ENCODE data around the gene MAEA. TPM values are rescaled to one million over a fixed set of nuclear protein-coding genes. Genes with fewer than 3 reads are reported as not detected.

Gene MAEA
- total and polyA plus RNA-seq, 9 of the 15 experiments (the other 6 are each of a cell fraction or from before 2014, with no cell fraction given) = 2.1 to 86.5 (median 45.0) TPM

GRCh38 chr4:1318488-1319213, 29.0 kb downstream of the MAEA start:
- no peak for FAIRE-seq
- Histone ChIP-seq H4K20me1 (replicated peaks; ENCODE audit: control insufficient read depth, insufficient read depth, low read length) (no peaks in the 10 kb centered on the region), H3K27ac (ENCODE audit: extremely low read depth, low read depth, low read length) (no peak overlapping the region), H3K4me3 (no peak overlapping the region), H3K79me2 (ENCODE audit: control insufficient read depth, insufficient read depth, low read length) (peaks cover 4% of the 10 kb centered on the region; the same call in 1 of the 3 replicates), H3K4me1 (replicated peaks in 1 of 2; ENCODE audit: control insufficient read depth in 2 of 2, insufficient read depth in 2 of 2, low read length in 2 of 2) (peaks cover 0 to 16% of the 10 kb centered on the region in 2 experiments; a peak in 1 of 5 replicates), H2AFZ (ENCODE audit: low read depth, low read length) (no peak overlapping the region), H3K9me3 (replicated peaks; ENCODE audit: control insufficient read depth, insufficient read depth, low read depth, low read length) (no peaks in the 10 kb centered on the region), H3K9ac (ENCODE audit: insufficient read depth in 1 of 2, low read depth in 2 of 2, low read length in 2 of 2) (peak overlapping the region in 1 of 2 experiments; percentile 52; a peak in 1 of 4 replicates), H3K27me3 (ENCODE audit: control insufficient read depth in 2 of 2, insufficient read depth in 2 of 2, low read length in 2 of 2) (no peaks in the 10 kb centered on the region), H3K36me3 (ENCODE audit: control insufficient read depth, insufficient read depth, low read length) (peaks cover 79% of the 10 kb centered on the region; the same call in 2 of the 3 replicates), H3K9me1 (ENCODE audit: control insufficient read depth, insufficient read depth, low read length) (no peaks in the 10 kb centered on the region), H3K4me2 (ENCODE audit: insufficient read depth, low read length) (no peak overlapping the region)
- peak; percentile 78 for ATAC-seq
- CTCF ChIA-PET (ENCODE audit: low intra/inter-chr PET ratio) = no interaction called here
- TF ChIP-seq MYC (IDR thresholded peaks at IDR 0.05; ENCODE audit: low read depth, low read length) (0 out of 2 replicates have a peak, but pooled peaks have one; percentile 27), MYC (CRISPR knock-in tag; IDR thresholded peaks at IDR 0.05; ENCODE audit: borderline replicate concordance, low read depth) (no peak), CTCF (IDR thresholded peaks at IDR 0.05 in 2 of 3, conservative IDR thresholded peaks at IDR 0.05 in 1 of 3; ENCODE audit: insufficient read depth in 2 of 3, low read depth in 1 of 3, low read length in 3 of 3) (peak; percentile 32 to 69 (median 56)), KHSRP (IDR thresholded peaks at IDR 0.05) (no peak), HDAC6 (IDR thresholded peaks at IDR 0.05; ENCODE audit: low read depth, low read length) (no peak), CTCFL (IDR thresholded peaks at IDR 0.05; ENCODE audit: borderline replicate concordance, insufficient read depth, low read depth, low read length, poor library complexity, severe bottlenecking) (peak; percentile 12)
- no TSS peak for BruUV-seq (replicated peaks)
- in situ Hi-C loops (cut with MboI) (no loop called here), intact Hi-C loops (cut with micrococcal nuclease) (no loop called here)
- peak; percentile 37 to 67 (median 59) for DNase-seq (ENCODE audit: extremely low read depth in 1 of 4, low spot score in 3 of 4)
- 86% methylated on average over 17 of the region's 18 CpGs for WGBS (ENCODE audit: insufficient coverage, low coverage, missing lambda C conversion rate)
- POLR2A ChIA-PET = interaction anchor here (0.6 to 1.2 kb wide), 3 partner anchors 9 to 172 kb away, joined by 4 to 5 read pairs (median 4); partner anchors contain the start of gene MAEA
